ENCODE measurements around the gene PRKD2. TPM values are rescaled to one million over a fixed set of nuclear protein-coding genes. Genes with fewer than 3 reads are reported as not detected.

The PRKD2 gene
- total RNA-seq, 4 donors from 2014 or later: 40.1 to 201 (median 53.5) TPM

DNA sequence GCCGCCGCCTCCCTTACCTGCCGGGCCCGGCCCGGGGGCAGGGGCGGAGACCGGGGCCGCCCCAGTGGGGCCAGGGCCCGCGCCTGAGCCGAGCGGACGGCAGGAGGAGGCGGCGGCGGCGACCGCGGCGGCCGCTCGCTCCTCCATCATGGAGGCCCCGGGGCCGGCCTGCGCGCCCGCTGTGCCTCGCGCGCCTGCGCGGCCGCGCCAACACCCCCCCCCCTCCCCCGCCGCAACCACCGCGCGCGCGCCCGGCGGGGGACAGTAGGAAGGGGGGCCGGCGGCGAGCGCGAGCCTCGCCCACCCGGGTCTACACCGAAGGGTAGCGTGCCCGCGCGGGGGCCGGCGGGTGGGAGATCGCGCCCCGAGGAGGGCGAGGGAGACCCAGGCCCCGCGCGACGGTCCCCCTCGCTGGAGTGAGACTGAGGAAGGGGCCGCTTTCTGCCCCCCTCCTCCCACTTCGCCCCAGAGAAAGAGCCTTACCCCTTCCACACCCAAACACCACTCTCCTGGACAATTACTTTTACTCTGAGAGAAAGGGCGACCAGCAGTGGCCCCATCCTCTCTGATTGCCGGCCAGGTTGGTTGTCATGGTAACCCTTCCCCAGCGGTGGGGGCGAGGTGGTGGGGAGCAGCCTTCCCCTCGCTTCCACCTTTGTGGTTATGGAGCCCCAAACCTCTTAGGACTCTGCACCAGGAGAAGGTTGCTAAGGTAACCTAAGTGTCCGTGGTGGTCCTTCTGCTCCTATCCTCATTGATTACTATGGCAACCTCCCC is 29.6 kb upstream of the PRKD2 start, which contains the start of gene STRN4:
STRN4 (minus strand) TSS at position 170 of the 777 bp plus-strand sequence; CDS start at position 150, 20 bp downstream.
- in situ Hi-C loops (cut with MboI; ENCODE audit: low pct_ligation_motif_present in 1 of 4, low pct_unique_long_range_greater_than_20kb in 1 of 4, low sequenced_read_pairs in 3 of 4) (no loop called here), intact Hi-C loops (cut with DNase I; ENCODE audit: low total_unique reads) (loop anchor here (5.0 kb wide), 2 partner anchors 44 to 144 kb away; partner anchors contain the start of gene CALM3)
- 2% methylated on average over 31 of the region's 74 CpGs; no CpG with 5 or more reads in 1 of the 2 donors for WGBS, 2 donors (ENCODE audit: low coverage in 1 of 2)
- H3K27me3 ChIP-seq: no peaks in the 10 kb centered on the region
- H3K27ac ChIP-seq: peak within 1 kb of the TSS; percentile 88 to 96 (median 94)
- peaks cover 11 to 34% (median 19%) of the 10 kb centered on the region in 4 donors for H3K4me1 ChIP-seq
- DNase-seq: peak; percentile 57
- H3K9me3 ChIP-seq: no peaks in the 10 kb centered on the region
- no peaks in the 10 kb centered on the region for H3K36me3 ChIP-seq
- TF ChIP-seq POLR2A (IDR thresholded peaks at IDR 0.05) (no peak), POLR2AphosphoS5 (IDR thresholded peaks at IDR 0.05) (no peak), EP300 (IDR thresholded peaks at IDR 0.05; ENCODE audit: low read depth) (no peak)
- TF ChIP-seq, protein P1, sequence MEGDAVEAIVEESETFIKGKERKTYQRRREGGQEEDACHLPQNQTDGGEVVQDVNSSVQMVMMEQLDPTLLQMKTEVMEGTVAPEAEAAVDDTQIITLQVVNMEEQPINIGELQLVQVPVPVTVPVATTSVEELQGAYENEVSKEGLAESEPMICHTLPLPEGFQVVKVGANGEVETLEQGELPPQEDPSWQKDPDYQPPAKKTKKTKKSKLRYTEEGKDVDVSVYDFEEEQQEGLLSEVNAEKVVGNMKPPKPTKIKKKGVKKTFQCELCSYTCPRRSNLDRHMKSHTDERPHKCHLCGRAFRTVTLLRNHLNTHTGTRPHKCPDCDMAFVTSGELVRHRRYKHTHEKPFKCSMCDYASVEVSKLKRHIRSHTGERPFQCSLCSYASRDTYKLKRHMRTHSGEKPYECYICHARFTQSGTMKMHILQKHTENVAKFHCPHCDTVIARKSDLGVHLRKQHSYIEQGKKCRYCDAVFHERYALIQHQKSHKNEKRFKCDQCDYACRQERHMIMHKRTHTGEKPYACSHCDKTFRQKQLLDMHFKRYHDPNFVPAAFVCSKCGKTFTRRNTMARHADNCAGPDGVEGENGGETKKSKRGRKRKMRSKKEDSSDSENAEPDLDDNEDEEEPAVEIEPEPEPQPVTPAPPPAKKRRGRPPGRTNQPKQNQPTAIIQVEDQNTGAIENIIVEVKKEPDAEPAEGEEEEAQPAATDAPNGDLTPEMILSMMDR (IDR thresholded peaks at IDR 0.05): no peak
- peak within 1 kb of the TSS; percentile 92 to 100 (median 96) for H3K4me3 ChIP-seq

DNA sequence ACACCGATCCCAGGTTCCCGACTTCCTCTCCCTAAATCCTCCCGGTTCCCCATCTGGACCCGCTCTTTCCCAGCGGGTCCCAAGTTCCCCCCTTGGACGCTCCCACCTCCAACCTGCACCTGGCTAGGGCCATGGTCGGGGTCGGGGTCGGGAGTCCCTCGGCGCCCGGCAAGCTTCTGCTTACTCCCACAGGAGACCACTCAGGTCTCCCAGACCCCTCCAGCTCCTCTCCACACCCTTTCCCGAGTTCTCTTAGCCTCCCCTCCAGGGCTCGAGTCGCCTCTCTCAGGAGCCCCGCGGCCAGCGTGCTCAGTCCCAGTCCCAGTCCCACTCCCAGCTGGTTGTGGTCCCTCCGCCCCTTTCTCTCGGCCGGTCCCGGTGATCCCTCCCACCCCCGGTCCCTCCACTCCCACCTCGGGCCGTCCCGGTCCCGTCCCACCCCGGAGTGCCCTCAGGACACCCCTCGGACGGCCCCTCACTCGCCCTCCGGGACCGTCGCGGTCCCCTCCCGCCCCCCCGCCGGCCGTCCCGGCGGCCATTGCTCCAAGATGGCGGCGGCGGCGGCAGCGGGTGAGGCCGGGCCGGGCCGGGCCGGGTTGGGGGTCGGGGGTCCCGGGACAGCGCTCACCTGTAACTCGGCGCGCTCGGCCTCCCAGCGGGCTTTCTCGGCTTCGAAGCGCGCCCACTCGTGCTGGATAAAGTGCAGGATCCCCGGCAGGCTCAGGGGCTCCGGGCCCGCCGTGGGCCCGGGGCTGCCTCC is 28.8 kb upstream of the PRKD2 start, which contains the start of gene FKRP:
FKRP (plus strand) TSS at position 537 of the 760 bp plus-strand sequence. CDS start 9,394 bp downstream, outside the sequence.
- DNase-seq: no peak
- WGBS, 2 donors (ENCODE audit: low coverage in 1 of 2): 1% methylated on average over 53 of the region's 68 CpGs; no CpG with 5 or more reads in 1 of the 2 donors
- H3K27ac ChIP-seq: peak within 1 kb of the TSS; percentile 88 to 96 (median 94)
- in situ Hi-C loops (cut with MboI; ENCODE audit: low pct_ligation_motif_present in 1 of 4, low pct_unique_long_range_greater_than_20kb in 1 of 4, low sequenced_read_pairs in 3 of 4): no loop called here
- H3K27me3 ChIP-seq: no peaks in the 10 kb centered on the region
- peaks cover 11 to 34% (median 19%) of the 10 kb centered on the region in 4 donors for H3K4me1 ChIP-seq
- H3K9me3 ChIP-seq: no peaks in the 10 kb centered on the region
- TF ChIP-seq POLR2A (IDR thresholded peaks at IDR 0.05) (no peak), POLR2AphosphoS5 (IDR thresholded peaks at IDR 0.05) (no peak), EP300 (IDR thresholded peaks at IDR 0.05; ENCODE audit: low read depth) (no peak)
- TF ChIP-seq, protein P1 (IDR thresholded peaks at IDR 0.05): no peak
- peak within 1 kb of the TSS; percentile 92 to 100 (median 96) for H3K4me3 ChIP-seq
- intact Hi-C loops (cut with DNase I; ENCODE audit: low total_unique reads): loop anchor here (5.0 kb wide), 2 partner anchors 43 to 143 kb away; partner anchors contain the start of gene CALM3
- H3K36me3 ChIP-seq: no peaks in the 10 kb centered on the region

DNA sequence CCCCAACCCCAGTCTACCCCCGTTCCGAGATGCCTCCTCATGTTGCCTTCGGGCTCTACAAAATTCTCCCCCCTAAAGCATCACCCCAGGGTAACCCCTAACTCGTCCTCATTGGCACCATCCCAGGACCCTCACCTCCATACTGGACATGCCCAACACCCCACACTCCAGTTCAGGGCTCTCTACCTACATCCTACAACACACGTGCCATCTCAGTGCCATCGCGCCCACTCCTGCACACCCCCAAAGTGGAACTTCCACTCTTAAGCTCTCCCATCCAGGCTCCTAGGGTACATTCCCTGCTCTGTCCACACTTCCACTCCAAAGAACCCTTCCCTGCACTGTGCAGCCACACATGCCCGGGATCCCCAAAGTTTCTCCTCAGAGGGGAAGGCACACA is 28.1 kb upstream of the PRKD2 start:
- H3K4me1 ChIP-seq: peaks cover 11 to 34% (median 19%) of the 10 kb centered on the region in 4 donors
- 20 to 23% methylated on average over 1 to 8 of the region's 8 CpGs for WGBS, 2 donors (ENCODE audit: low coverage in 1 of 2)
- H3K36me3 ChIP-seq: no peaks in the 10 kb centered on the region
- H3K4me3 ChIP-seq: peak overlapping the region; percentile 85 to 100 (median 96)
- H3K27ac ChIP-seq: peak overlapping the region in 3 of 4 donors; percentile 93 to 96 (median 94)
- DNase-seq: no peak
- in situ Hi-C loops (cut with MboI; ENCODE audit: low pct_ligation_motif_present in 1 of 4, low pct_unique_long_range_greater_than_20kb in 1 of 4, low sequenced_read_pairs in 3 of 4): no loop called here
- H3K27me3 ChIP-seq: no peaks in the 10 kb centered on the region
- intact Hi-C loops (cut with DNase I; ENCODE audit: low total_unique reads): loop anchor here (5.0 kb wide), 2 partner anchors 43 to 143 kb away; partner anchors contain the start of gene CALM3
- H3K9me3 ChIP-seq: no peaks in the 10 kb centered on the region
- TF ChIP-seq POLR2AphosphoS5 (IDR thresholded peaks at IDR 0.05): no peak
- no peak for TF ChIP-seq POLR2A (IDR thresholded peaks at IDR 0.05)
- TF ChIP-seq, protein P1 (IDR thresholded peaks at IDR 0.05): no peak
- TF ChIP-seq EP300 (IDR thresholded peaks at IDR 0.05; ENCODE audit: low read depth): no peak
